Measurements from ENCODE around the gene USF2.

The USF2 gene

DNA sequence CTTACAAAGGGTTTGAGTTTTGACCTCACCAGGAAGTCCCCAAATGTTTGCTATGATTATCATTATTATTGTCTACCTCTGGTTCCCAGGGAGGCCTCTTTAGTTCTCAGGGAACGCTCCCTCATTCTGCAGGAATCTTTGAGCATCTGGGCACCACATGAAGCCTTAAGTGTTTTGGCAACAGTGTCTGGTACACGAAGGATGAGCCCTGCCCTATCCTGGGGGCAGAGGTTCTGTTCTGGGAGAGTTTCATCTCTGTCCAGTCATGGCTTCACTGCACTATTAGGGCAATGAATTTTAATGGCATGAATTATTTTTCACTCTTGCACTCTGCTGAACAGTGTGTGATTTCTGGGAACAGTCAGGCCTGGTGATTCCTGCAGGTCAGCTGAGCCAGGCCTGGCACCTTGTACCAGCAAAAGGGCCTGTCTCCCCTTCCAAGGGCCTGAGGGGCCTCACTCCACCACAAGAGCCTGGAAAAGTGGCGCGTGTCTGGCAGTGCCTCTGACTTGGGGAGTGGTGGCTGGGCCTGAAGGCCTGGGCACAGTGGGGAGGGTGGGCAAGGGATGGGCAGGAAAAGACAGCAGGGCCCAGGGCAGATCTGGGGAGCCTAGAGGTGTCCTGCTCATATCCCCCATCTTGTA is 44.8 kb upstream of the USF2 start:
- TF ChIP-seq, protein P1, sequence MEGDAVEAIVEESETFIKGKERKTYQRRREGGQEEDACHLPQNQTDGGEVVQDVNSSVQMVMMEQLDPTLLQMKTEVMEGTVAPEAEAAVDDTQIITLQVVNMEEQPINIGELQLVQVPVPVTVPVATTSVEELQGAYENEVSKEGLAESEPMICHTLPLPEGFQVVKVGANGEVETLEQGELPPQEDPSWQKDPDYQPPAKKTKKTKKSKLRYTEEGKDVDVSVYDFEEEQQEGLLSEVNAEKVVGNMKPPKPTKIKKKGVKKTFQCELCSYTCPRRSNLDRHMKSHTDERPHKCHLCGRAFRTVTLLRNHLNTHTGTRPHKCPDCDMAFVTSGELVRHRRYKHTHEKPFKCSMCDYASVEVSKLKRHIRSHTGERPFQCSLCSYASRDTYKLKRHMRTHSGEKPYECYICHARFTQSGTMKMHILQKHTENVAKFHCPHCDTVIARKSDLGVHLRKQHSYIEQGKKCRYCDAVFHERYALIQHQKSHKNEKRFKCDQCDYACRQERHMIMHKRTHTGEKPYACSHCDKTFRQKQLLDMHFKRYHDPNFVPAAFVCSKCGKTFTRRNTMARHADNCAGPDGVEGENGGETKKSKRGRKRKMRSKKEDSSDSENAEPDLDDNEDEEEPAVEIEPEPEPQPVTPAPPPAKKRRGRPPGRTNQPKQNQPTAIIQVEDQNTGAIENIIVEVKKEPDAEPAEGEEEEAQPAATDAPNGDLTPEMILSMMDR (IDR thresholded peaks at IDR 0.05; ENCODE audit: control insufficient read depth, insufficient read depth, low read depth, low read length, missing control alignments): no peak
- H3K4me3 ChIP-seq (ENCODE audit: control insufficient read depth, low read depth, low read length): no peak overlapping the region
- DNase-seq (ENCODE audit: low read depth): no peak

DNA sequence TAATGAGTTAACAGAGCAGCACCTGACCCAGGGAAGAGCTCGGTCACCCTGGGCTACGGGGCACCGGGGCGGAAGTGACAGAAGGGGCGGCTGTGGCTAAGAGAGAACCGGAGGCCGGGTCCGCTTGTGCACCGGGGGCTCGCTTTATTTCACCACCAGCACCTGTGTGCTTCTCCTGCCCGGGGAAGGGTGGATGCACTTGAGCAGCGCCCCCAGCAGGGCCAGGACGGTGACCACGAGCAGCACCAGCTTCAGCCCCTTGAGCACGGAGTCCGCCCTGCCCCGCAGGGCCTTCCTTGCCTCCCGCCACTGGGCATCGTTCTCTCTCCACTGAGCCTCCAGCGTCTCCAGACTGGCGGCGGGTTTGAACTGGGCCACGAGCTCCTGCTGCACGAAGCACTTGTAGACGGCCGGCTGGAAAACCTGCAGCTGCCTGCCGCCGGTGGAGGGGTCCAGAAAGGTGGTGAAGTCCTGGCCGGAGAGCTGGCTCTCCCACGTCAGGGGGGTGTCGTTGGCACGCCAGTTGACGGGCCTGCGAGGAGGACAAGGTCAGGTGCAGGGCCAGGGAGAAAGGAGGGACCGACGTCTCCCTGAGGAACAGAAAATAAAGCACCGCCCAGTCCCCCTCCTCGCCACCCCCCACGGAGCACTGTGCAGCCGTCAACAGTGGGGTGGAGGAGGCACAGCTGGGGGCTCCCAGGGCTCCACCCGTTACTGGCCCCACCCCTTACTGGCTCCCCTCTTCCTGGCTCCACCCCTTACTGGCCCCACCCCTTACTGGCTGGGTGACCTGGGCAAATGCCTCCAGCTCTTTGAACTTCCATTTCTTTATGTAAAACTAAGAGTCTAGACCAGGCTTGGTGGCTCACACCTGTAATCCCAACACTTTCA is 43.8 kb upstream of the USF2 start:
- TF ChIP-seq, protein P1 (IDR thresholded peaks at IDR 0.05; ENCODE audit: control insufficient read depth, insufficient read depth, low read depth, low read length, missing control alignments): no peak
- no peak overlapping the region for H3K4me3 ChIP-seq (ENCODE audit: control insufficient read depth, low read depth, low read length)
- no peak for DNase-seq (ENCODE audit: low read depth)

DNA sequence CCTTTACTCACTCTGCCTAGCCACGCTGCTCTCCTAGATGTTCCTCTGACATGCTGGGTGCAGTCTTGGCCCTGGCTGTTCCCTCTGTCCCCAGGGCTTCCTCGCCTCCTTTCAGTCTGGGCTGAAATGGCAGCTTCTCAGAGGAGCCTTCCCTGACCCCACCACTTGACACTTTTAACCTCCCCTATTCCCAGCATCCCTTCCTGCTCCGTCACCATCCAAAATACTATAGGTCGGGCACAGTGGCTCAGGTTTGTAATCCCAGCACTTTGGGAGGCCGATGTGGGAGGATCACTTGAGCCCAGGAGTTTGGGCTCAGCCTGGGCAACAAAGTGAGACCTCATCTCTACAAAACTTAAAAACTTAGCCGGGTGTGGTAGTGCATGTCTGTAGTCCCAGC is 42.8 kb upstream of the USF2 start:
- TF ChIP-seq, protein P1 (IDR thresholded peaks at IDR 0.05; ENCODE audit: control insufficient read depth, insufficient read depth, low read depth, low read length, missing control alignments): no peak
- no peak overlapping the region for H3K4me3 ChIP-seq (ENCODE audit: control insufficient read depth, low read depth, low read length)
- no peak for DNase-seq (ENCODE audit: low read depth)

DNA sequence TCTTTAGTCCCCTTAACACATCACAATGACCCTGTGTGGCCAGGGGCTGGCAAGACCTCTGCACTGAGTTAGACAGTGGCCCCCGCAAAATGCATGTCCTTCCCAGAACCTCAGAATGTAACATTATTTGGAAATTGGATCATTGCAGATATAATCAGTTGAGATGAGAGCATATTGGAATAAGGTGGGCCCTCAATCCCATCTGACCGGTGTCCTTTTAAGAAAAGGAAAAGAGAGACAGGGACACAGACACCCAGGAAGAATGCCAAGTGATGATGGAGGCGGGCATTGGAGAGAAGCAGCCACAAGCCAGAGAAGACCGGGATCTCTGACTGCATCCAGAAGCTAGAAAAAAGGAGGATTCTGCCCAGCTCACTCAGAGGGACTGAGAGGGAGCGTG is 42.0 kb upstream of the USF2 start:
- TF ChIP-seq, protein P1 (IDR thresholded peaks at IDR 0.05; ENCODE audit: control insufficient read depth, insufficient read depth, low read depth, low read length, missing control alignments): no peak
- H3K4me3 ChIP-seq (ENCODE audit: control insufficient read depth, low read depth, low read length): no peak overlapping the region
- DNase-seq (ENCODE audit: low read depth): no peak

DNA sequence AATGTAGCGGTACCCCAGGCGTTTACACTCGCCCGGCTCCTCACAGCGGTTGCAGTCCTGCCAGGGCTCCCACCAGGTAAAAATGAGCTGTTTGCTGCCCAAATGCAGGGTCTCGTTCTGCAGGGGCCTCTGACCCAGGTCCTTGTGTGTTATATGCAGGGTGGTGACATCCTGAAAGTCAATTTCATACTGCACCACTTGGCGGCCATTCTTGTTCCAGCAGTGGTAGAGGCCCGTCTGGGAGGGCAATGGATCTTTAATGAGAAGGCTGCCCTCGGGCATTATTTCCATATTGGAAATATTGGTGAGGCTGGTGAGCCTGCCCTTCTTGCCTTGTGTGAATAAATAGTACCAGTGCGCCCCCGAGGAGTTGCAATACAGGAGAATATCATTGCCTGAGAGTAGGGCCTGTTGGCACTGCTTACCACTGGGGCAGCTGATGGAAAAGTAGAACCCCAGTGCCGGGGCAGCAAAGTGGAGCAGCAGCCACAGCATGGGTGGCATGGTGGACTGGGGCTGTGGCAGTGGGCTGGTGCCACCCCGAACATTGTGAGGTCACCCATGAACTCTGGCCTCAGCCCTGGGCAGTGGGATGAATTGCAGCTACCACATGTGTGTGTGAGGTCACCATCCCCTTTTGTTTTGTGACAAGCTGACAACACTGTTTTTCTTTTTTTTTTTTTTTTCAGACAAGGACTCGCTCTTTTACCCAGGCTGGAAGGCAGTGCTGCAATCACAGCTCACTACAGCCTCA is 40.4 kb upstream of the USF2 start, which contains the start of gene FAM187B:
TSS of gene FAM187B (minus strand) at position 563 of the 754 bp plus-strand sequence. CDS start at position 504, 59 bp downstream.
- no peak within 1 kb of the TSS for H3K4me3 ChIP-seq (ENCODE audit: control insufficient read depth, low read depth, low read length)
- no peak for DNase-seq (ENCODE audit: low read depth)
- TF ChIP-seq, protein P1 (IDR thresholded peaks at IDR 0.05; ENCODE audit: control insufficient read depth, insufficient read depth, low read depth, low read length, missing control alignments): no peak

DNA sequence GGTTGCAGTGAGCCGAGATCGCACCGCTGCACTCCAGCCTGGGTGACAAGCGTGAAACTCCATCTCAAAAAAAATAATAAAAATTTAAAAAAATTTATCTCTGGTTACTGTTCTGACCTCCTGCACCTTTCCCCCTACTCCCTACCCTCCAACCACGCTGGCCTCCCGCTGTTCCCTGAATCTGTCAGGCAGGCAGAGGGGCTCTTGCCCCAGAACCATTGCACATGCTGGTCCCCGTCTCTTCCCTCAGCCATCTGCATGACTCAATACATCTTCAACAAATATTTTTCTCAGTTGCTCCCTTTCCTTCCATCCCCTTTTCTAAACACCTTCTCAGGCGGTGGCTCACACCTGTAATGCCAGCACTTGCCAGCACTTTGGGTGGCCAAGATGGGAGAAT is 39.2 kb upstream of the USF2 start:
- no peak overlapping the region for H3K4me3 ChIP-seq (ENCODE audit: control insufficient read depth, low read depth, low read length)
- TF ChIP-seq, protein P1 (IDR thresholded peaks at IDR 0.05; ENCODE audit: control insufficient read depth, insufficient read depth, low read depth, low read length, missing control alignments): no peak
- DNase-seq (ENCODE audit: low read depth): no peak
